CD4-positive, alpha-beta T cell (primary cell): ENCODE data around the gene TBC1D3B. TPM values are rescaled to one million over a fixed set of nuclear protein-coding genes. Genes with fewer than 3 reads are reported as not detected.
"Not testable (repeated sequence)": the region's sequence is repeated elsewhere in the genome, so short reads cannot be mapped to it uniquely, and the experiment has no call there.

Source experiments
- ATAC-seq: fragments of 200-7000 bp; cut with Tn5 transposase; one replicate; pipeline ENCODE4 v1.10.0; 2022; ENCODE audit warnings: mild to moderate bottlenecking; ENCODE audit not compliant: poor library complexity
- CTCF ChIA-PET: fragments of 350-600 bp; sonication (Branson Sonifier 250); formaldehyde crosslinking; loops from one replicate; lab custom pipeline; 2021; ENCODE audit warnings: antibody characterized with exemption, inconsistent platforms; lab: Charles Lee
- POLR2A ChIA-PET: fragments of 350-600 bp; sonication (Branson Sonifier 250); formaldehyde crosslinking; loops from one replicate; lab custom pipeline; 2021; ENCODE audit warnings: antibody characterized with exemption, inconsistent platforms; lab: Charles Lee
- DNase-seq, 14 experiments: peaks; one replicate each; pipeline ENCODE4 v3.0.0-alpha.2; 2013 to 2020; ENCODE audit warnings: mixed read lengths in 2 of 14
- H3K27ac ChIP-seq, 2 donors: one replicate each; pipeline versions ENCODE4 v1.5.1 to v1.7.0; 2013; ENCODE audit warnings: low read length in 2 of 2, low read depth in 1 of 2, mild to moderate bottlenecking in 1 of 2
- H3K27me3 ChIP-seq, 2 experiments: 1 replicate in 1 of 2; 2 replicates in 1 of 2; pipeline versions ENCODE4 v1.6.1 to v1.7.0; 2013; ENCODE audit warnings: low read length in 2 of 2, control low read depth in 1 of 2, mild to moderate bottlenecking in 1 of 2, moderate library complexity in 1 of 2; ENCODE audit not compliant: insufficient read depth in 2 of 2, control insufficient read depth in 1 of 2
- H3K36me3 ChIP-seq: one replicate; pipeline ENCODE4 v1.6.1; 2013; ENCODE audit warnings: low read length, control low read depth; ENCODE audit not compliant: insufficient read depth
- H3K4me1 ChIP-seq: one replicate; pipeline ENCODE4 v1.6.1; 2013; ENCODE audit warnings: low read length, control low read depth; ENCODE audit not compliant: insufficient read depth
- H3K4me3 ChIP-seq: one replicate; pipeline ENCODE4 v1.5.1; 2013; ENCODE audit warnings: mild to moderate bottlenecking, low read length, moderate library complexity
- H3K9me3 ChIP-seq, 2 experiments: 1 replicate in 1 of 2; 2 replicates in 1 of 2; pipeline versions ENCODE4 v1.6.1 to v1.7.0; 2013; ENCODE audit warnings: low read length in 2 of 2, mild to moderate bottlenecking in 2 of 2, control low read depth in 1 of 2, moderate library complexity in 1 of 2; ENCODE audit not compliant: control insufficient read depth in 1 of 2, insufficient read depth in 1 of 2
- H3K27ac Mint-ChIP-seq: one replicate; pipeline ENCODE4 v1.8.0; 2020; ENCODE audit warnings: mixed read lengths
- H3K27me3 Mint-ChIP-seq: one replicate; pipeline ENCODE4 v1.8.0; 2021; ENCODE audit warnings: mixed read lengths
- H3K36me3 Mint-ChIP-seq: one replicate; pipeline ENCODE4 v1.8.0; 2021; ENCODE audit warnings: low read depth, mixed read lengths
- H3K4me1 Mint-ChIP-seq: one replicate; pipeline ENCODE4 v1.8.0; 2021; ENCODE audit warnings: low read depth, mixed read lengths
- H3K4me3 Mint-ChIP-seq: one replicate; pipeline ENCODE4 v1.8.0; 2020; ENCODE audit warnings: mild to moderate bottlenecking, mixed read lengths
- H3K9me3 Mint-ChIP-seq: one replicate; pipeline ENCODE4 v1.8.0; 2020; ENCODE audit warnings: mixed read lengths
- intact Hi-C, 2 experiments: fragments of 100-400 bp; cut with DNase I in 1 of 2; cut with micrococcal nuclease in 1 of 2; formaldehyde crosslinking; loops; one replicate each; pipeline versions ENCODE4 v1.15.1 to v1.9.0; 2023 to 2025; cut with DNase I, micrococcal nuclease
- total RNA-seq, 174 experiments: library from RNA in 2 of 174; stranded (reverse) in 2 of 174; gene quantifications; one replicate each; pipeline ENCODE4 v1.2.3 and lab custom pipeline; 2021 to 2026
- TF ChIP-seq, protein P1 (sequence below): fragments of 200-600 bp; IDR thresholded peaks from one replicate; pipeline ENCODE4 v1.8.0; 2022; ENCODE audit warnings: antibody characterized with exemption, mild to moderate bottlenecking

Gene TBC1D3B
- total RNA-seq, 2 experiments from 2014 or later: 1.5 to 1.6 TPM

GRCh38 chr17:36206486-36206821 lies 30.0 kb upstream of the TBC1D3B start:
- H3K9me3 Mint-ChIP-seq, H3K4me3 ChIP-seq, H3K27ac Mint-ChIP-seq, ATAC-seq, DNase-seq, CTCF ChIA-PET, H3K27ac ChIP-seq, H3K27me3 ChIP-seq, H3K4me1 ChIP-seq, H3K4me3 Mint-ChIP-seq, H3K4me1 Mint-ChIP-seq, H3K27me3 Mint-ChIP-seq, H3K9me3 ChIP-seq, intact Hi-C loops, POLR2A ChIA-PET, H3K36me3 ChIP-seq, H3K36me3 Mint-ChIP-seq: not testable (repeated sequence)

GRCh38 chr17:36205637-36206485 lies 29.4 kb upstream of the TBC1D3B start:
- ATAC-seq (no peak), DNase-seq (no peak)
- POLR2A ChIA-PET: no interaction called here
- Histone ChIP-seq H3K27me3 (no peaks in the 10 kb centered on the region), H3K4me3 (no peak overlapping the region), H3K4me1 (no peaks in the 10 kb centered on the region), H3K9me3 (no peaks in the 10 kb centered on the region), H3K36me3 (no peaks in the 10 kb centered on the region), H3K27ac (no peak overlapping the region)
- Mint-ChIP-seq H3K27me3 (peaks cover 5% of the 10 kb centered on the region), H3K4me1 (no peaks in the 10 kb centered on the region), H3K27ac (no peak overlapping the region), H3K4me3 (no peak overlapping the region), H3K9me3 (no peaks in the 10 kb centered on the region), H3K36me3 (no peaks in the 10 kb centered on the region)
- intact Hi-C loops: no loop called here
- CTCF ChIA-PET: no interaction called here
- TF ChIP-seq, protein P1, sequence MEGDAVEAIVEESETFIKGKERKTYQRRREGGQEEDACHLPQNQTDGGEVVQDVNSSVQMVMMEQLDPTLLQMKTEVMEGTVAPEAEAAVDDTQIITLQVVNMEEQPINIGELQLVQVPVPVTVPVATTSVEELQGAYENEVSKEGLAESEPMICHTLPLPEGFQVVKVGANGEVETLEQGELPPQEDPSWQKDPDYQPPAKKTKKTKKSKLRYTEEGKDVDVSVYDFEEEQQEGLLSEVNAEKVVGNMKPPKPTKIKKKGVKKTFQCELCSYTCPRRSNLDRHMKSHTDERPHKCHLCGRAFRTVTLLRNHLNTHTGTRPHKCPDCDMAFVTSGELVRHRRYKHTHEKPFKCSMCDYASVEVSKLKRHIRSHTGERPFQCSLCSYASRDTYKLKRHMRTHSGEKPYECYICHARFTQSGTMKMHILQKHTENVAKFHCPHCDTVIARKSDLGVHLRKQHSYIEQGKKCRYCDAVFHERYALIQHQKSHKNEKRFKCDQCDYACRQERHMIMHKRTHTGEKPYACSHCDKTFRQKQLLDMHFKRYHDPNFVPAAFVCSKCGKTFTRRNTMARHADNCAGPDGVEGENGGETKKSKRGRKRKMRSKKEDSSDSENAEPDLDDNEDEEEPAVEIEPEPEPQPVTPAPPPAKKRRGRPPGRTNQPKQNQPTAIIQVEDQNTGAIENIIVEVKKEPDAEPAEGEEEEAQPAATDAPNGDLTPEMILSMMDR: no peak

DNA sequence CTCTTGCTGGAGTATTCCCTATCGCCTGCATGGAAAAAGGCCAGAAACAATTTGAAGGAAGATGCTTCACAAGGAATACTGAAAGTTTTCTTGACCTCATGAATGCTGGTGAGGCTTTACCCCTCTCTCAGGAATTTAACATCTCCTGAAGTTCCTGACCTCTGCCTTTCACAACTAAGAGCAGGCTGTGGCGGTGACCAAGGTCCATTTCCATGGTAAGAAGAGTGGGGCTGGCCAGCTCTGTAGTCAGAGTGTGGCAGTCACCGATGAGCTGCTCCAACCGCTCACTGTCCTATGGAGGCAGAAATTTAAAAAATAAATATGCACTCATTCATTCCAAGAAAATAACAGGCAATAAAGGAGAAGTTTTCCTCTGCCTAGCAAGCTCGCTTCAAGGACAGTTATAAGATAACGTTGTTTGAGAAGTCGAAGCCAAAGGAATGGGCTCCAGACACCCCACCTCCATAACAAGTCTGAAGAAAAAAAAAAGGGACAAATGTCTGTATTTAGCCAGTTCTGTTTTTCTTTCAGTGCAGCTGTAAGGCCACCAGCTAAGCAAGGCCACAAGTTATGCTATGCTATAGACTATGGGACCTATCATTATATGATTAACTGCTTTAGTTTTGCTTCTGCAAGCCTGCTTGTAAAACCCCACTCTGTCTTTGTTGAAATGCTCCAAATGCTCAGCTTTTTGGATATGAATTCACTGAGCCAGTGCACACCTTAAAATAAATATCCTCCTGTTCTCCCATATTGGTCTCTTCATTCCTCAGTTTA lies 28.5 kb upstream of the TBC1D3B start:
- no peak for DNase-seq
- intact Hi-C loops: no loop called here
- ChIA-PET CTCF (no interaction called here), POLR2A (no interaction called here)
- H3K4me3 ChIP-seq: no peak overlapping the region
- Mint-ChIP-seq H3K36me3 (no peaks in the 10 kb centered on the region), H3K27ac (no peak overlapping the region), H3K4me3 (no peak overlapping the region), H3K9me3 (no peaks in the 10 kb centered on the region), H3K4me1 (no peaks in the 10 kb centered on the region), H3K27me3 (peaks cover 3% of the 10 kb centered on the region)
- no peaks in the 10 kb centered on the region for H3K4me1 ChIP-seq
- no peaks in the 10 kb centered on the region for H3K36me3 ChIP-seq
- H3K27ac ChIP-seq: no peak overlapping the region
- no peaks in the 10 kb centered on the region for H3K9me3 ChIP-seq
- TF ChIP-seq, protein P1: no peak
- H3K27me3 ChIP-seq: no peaks in the 10 kb centered on the region
- ATAC-seq: no peak
